Kidney tubule cell (primary cell): ENCODE results near the gene RBMX.
"Not testable (repeated sequence)": the region's sequence is repeated elsewhere in the genome, so short reads cannot be mapped to it uniquely, and the experiment has no call there.

Experiments
- DNase-seq: peaks from one replicate; pipeline ENCODE4 v3.0.0-alpha.2; 2018; ENCODE audit warnings: low spot score

The RBMX gene

DNA sequence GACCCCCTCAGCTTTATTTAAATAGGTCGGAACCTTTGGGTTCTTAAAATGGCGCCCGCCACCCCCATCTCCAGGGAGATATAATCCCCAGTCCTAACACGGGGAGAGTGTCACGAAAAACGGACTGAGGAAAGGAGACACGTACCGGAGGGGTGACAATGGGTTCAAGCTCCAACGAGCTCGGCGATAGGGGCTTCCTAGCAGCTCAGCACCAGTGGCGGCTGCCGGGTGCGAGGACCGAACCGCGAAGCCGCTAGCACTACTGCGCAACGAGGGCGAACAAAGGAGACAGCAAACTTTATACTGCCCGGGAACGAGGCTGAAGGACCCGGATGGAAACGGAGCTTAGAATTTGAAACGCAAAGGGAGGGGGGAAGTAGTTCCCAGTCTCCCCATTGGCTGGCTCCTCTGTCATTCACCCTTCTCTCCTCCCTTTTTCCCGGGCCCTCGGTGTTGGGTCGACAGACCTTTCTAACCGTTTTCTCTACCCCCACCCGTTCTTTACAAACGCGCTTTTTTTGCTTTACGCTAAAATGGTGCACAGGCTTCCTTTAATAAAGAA lies at the start of gene RBMX:
Gene RBMX (minus strand): TSS at position 274 of the 562 bp plus-strand sequence. CDS start 1,298 bp downstream, outside the sequence.
- peak; percentile 92 for DNase-seq

GRCh38 chrX:136921438-136921837 lies 40.9 kb upstream of the RBMX start:
- not testable (repeated sequence) for DNase-seq

DNA sequence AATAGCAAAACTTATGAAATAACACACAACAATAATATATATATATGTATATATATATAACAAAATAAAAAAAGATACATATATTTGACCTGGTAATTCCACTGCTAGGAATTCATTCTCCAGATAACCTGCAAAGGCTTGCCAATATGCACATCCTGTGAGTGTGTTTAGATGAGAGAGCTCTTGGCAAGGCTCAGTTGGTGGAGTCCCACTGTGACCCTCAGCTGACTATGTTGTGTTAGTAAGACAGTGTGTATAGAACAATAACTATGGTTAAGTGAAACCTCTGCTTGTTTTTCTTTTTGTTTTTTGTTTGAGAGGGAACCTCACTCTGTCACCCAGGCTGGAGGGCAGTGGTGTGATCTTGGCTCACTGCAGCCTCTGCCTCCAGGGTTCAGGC lies 39.5 kb upstream of the RBMX start:
- DNase-seq, result no peak

GRCh38 chrX:136916827-136917226 lies 36.3 kb upstream of the RBMX start:
- DNase-seq, result no peak

GRCh38 chrX:136911661-136912060 lies 31.1 kb upstream of the RBMX start:
- DNase-seq, result not testable (repeated sequence)

GRCh38 chrX:136911253-136911652 lies 30.7 kb upstream of the RBMX start:
- no peak for DNase-seq

GRCh38 chrX:136910565-136911035 lies 30.1 kb upstream of the RBMX start:
- DNase-seq, result no peak

DNA sequence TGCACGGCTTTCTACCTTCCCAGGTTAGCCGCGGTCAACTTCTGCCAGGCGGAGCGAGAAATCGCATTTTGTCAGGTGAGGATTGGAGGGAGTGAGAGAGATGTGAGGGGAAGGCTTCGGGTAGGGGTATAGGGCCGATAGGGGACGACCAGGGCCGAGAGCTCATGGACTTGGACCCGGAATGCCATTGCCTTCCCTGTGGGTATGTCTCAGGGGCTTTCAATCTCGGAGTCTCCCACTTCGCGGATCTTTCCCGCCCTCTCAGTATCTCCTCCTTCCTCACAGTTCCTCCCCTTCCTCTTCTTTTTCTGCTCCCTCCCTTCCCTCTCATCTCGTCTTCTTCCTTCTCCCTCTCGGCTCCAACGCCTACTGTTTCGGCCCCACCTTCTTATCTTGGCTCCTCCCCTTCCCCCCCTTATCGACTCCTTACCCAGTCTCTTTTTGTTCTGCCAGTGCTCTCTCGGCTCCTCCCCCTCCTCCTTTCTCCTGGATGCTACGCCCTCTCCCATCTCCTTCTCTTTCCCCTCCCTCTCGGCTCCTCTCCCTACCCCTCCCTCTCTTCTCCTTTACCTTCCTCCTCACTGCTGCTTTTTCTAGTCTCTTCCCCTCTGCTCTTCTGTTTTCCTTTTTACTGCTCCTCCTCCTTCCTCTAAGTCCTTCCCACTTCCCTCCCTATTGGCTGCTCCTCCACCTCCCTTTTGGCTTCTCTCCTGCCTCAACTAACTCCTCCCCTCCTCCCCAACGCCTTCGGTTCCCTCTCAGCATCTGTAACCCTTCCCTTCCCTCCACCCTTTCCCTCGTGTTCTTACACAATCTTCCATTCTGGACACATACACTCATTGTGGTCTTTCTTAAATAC lies 29.4 kb upstream of the RBMX start:
- DNase-seq, result peak; percentile 90

GRCh38 chrX:136909119-136909705 lies 28.7 kb upstream of the RBMX start:
- DNase-seq, result peak; percentile 78

DNA sequence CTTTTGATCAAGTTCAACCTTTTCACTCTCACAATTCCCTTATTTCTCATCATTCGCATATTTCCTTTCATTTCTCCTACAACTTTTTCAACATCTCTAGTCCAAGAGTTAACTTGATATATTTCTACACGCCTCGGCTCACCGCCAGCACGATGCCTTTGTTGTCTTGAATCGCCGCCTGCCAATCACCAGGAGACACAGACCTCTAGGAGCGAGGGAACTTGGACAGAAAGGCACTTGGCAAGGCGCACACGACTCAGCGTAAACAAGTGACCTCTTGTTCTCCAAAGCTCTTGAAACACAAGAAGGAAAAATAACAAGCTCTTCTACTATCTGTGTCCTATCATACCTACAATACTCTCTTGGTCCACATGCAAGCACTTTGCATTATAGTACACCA lies 27.1 kb upstream of the RBMX start:
- DNase-seq, result no peak

DNA sequence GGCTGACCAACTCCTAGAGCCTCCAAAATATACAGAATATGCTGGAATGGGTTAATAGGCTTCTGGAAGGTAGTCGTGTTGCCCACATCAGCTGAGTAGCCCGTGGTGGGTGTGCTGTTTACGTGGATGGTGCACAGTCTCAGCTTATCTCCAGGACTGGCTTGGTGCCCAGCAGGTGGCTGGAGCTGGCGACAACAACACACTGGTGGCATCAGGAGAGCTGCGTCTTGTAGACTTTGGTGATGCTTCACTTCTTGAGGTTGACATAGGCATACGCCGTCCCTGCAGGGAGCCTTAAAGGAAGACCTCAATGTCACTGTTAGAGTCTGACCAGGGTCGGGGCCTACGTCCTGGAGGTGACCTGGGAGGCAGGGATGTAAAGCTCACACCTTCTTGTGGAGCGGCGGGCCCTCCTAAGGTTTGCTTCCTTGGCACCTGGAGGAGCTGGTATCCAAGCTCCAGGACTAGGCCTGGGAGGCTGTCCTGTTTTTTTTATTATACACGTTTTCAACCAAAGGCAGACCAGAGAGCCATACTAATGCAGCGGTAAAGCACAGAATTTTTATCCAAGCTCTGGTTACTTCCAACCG lies 26.5 kb upstream of the RBMX start:
- no peak for DNase-seq

DNA sequence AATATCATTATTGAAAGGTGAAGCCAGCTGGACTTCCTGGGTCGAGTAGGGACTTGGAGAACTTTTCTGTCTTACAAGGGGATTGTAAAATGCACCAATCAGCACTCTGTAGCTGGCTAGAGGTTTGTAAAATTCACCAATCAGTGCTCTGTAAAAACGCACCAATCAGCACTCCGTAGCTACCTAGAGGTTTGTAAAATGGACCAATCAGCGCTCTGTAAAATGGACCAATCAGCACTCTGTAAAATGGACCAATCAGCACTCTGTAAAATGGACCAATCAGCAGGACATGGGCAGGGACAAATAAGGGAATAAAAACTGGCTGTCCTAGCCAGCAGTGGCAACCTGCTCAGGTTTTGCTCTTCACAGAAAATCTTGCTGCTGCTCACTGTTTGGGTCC lies 23.5 kb upstream of the RBMX start:
- DNase-seq, result not testable (repeated sequence)

- not testable (repeated sequence) for DNase-seq
Measured at GRCh38 chrX:136900071-136900470, 19.5 kb upstream of the RBMX start.

GRCh38 chrX:136899221-136899620 lies 18.7 kb upstream of the RBMX start:
- DNase-seq, result no peak

GRCh38 chrX:136898752-136899151 lies 18.2 kb upstream of the RBMX start:
- DNase-seq, result not testable (repeated sequence)

- DNase-seq, result no peak
Measured at GRCh38 chrX:136896121-136896914, 15.8 kb upstream of the RBMX start.

DNA sequence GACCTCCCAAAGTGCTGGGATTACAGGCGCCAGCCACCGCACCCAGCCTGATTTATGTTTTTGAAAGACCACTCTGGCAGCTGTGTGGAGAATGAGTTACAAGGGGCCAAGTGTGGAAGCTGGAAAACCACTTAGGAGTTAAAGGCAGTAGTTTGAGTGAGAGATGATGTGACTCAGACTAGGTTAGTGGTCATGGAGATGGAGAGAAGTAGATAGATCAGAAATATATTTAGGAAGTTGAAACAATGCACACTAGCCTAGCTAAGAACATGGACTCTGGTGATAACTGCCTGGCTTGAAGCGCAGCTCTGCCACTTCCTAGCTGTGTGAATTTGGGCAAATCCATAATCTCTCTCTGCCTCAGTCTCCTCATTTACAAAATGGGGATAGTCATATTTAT lies 11.9 kb upstream of the RBMX start:
- DNase-seq, result no peak

DNA sequence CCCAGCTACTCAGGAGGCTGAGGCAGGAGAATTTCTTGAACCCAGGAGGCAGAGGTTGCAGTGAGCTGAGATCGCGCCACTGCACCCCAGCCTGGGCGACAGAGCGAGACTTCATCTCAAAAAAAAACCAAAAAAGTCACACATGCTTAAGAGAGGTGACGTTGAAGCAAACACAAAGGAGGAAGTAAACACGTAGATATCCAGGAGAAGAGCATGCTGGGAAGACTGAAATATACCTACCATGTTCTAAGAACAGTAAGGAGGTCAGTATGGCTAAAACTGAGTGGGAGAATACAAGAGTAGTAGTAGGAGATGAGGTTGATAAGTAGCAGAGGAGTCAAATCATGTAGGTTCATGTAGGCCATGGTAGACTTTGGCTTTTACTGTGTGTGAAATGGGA lies 10.1 kb upstream of the RBMX start:
- not testable (repeated sequence) for DNase-seq

- no peak for DNase-seq
Measured at GRCh38 chrX:136889269-136889668, 8.7 kb upstream of the RBMX start.

DNA sequence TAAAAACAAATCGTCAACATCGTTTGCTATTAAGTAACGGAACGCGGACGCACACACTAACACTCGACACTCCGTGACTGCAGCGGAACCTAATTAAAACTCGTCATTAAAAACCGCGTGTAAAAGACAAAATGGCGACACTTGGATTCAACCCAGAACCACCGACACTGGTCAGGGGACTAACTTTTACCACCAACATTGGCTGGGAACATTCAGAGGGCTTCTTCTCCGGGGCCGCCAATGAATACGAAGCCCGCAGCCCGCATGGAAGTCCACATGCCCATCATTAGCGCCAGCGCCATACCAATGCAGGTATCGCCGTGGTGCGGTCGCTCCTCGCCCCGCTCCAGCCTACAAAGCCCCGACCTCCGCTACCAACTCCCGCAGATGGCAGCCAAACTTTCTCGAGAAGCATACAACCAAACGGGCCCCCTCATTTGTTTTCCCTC lies 498 bp downstream of the RBMX start:
- DNase-seq, result peak; percentile 21

DNA sequence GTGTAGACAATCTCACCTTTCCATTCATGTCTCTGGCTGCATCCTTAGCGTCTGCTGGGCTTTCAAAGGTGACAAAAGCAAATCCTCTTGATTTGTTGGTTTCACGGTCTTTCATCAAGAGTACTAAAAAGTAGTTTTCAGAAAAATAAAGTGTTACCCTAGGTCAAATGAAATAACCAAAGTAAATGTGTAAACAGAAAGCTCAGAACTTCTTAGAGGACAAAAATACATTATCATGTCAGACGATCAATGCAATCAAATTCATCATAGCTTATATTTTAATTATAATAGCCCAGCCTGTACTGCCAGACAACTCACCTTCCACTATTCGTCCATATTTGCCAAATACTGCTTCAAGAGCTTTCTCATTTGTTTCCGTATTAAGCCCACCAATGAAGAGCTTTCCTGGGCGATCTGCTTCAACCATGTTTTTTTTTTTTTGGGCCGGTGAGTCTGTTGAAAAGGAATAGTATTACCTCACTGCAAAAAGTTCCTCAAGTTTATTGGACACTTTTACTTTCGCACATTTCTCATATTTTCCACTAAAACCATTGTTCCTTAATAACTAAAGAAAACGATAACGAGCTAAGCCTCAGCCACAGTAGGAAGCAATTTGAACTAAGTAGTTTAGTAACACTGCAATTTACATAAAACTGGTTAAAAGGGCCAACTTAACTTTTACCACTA lies 1.4 kb downstream of the RBMX start:
- DNase-seq, result peak; percentile 13
